HEK293T (cell line): Measurements from ENCODE around the gene RNLS.

Experiments
- ARNT ChIP-seq: fragments of 450-650 bp; IDR thresholded peaks from 2 replicates; pipeline ENCODE4 v1.6.1; 2017; ENCODE audit warnings: mild to moderate bottlenecking
- BHLHE40 ChIP-seq: fragments of 450-650 bp; IDR thresholded peaks from 2 replicates; pipeline ENCODE4 v1.6.1; 2016; ENCODE audit warnings: mild to moderate bottlenecking, moderate library complexity, borderline replicate concordance
- ELF4 ChIP-seq: fragments of 450-650 bp; IDR thresholded peaks from 2 replicates; pipeline ENCODE4 v1.6.1; 2017; ENCODE audit warnings: antibody characterized with exemption
- FOXA1 ChIP-seq: fragments of 450-650 bp; IDR thresholded peaks from 2 replicates; pipeline ENCODE4 v1.6.1; 2016; ENCODE audit warnings: mild to moderate bottlenecking
- FOXK2 ChIP-seq: fragments of 450-650 bp; IDR thresholded peaks from 2 replicates; pipeline ENCODE4 v1.6.1; 2016; ENCODE audit warnings: mild to moderate bottlenecking
- FOXM1 ChIP-seq: fragments of 450-650 bp; IDR thresholded peaks from 2 replicates; pipeline ENCODE4 v1.6.1; 2017; ENCODE audit warnings: mild to moderate bottlenecking, borderline replicate concordance
- HDGF ChIP-seq: fragments of 450-650 bp; IDR thresholded peaks from 2 replicates; pipeline ENCODE4 v1.6.1; 2017; ENCODE audit warnings: antibody characterized with exemption, borderline replicate concordance
- LEF1 ChIP-seq: fragments of 450-650 bp; IDR thresholded peaks from 2 replicates; pipeline ENCODE4 v1.6.1; 2017; ENCODE audit warnings: mild to moderate bottlenecking, borderline replicate concordance
- NFRKB ChIP-seq: fragments of 450-650 bp; IDR thresholded peaks from 2 replicates; pipeline ENCODE4 v1.6.1; 2016; ENCODE audit warnings: mild to moderate bottlenecking, moderate library complexity
- SP1 ChIP-seq: fragments of 450-650 bp; IDR thresholded peaks from 2 replicates; pipeline ENCODE4 v1.6.1; 2017
- SUZ12 ChIP-seq: fragments of 450-650 bp; IDR thresholded peaks from 2 replicates; pipeline ENCODE4 v1.6.1; 2016; ENCODE audit warnings: mild to moderate bottlenecking
- TARDBP ChIP-seq: fragments of 450-650 bp; IDR thresholded peaks from 2 replicates; pipeline ENCODE4 v1.6.1; 2016

DNA sequence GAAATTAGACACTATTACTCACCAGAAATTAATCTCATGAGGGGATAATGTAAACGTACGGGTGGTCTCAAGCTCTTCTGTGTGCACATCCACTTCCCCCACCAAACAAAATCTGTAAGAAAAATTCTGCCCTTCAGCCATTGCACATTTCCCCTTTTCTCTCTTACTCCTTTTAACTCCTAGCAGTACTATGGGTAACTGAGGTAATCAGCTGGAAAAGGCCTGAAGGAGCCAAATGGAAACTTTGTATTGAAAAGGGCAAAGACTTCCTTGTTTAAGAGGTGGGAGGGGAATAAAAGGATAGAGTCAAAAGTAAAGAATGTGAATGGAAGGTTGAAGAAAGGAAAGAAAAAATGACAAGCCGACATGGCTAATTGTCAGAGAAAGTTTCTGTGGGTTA is 273.8 kb downstream of the RNLS start:
- TF ChIP-seq FOXM1 (no peak), HDGF (no peak), TARDBP (no peak), ARNT (no peak), LEF1 (no peak), BHLHE40 (no peak), NFRKB (no peak), SP1 (no peak), FOXA1 (no peak), SUZ12 (no peak), ELF4 (no peak), FOXK2 (no peak)
